Measurements from ENCODE around the gene POLD4.

DNA sequence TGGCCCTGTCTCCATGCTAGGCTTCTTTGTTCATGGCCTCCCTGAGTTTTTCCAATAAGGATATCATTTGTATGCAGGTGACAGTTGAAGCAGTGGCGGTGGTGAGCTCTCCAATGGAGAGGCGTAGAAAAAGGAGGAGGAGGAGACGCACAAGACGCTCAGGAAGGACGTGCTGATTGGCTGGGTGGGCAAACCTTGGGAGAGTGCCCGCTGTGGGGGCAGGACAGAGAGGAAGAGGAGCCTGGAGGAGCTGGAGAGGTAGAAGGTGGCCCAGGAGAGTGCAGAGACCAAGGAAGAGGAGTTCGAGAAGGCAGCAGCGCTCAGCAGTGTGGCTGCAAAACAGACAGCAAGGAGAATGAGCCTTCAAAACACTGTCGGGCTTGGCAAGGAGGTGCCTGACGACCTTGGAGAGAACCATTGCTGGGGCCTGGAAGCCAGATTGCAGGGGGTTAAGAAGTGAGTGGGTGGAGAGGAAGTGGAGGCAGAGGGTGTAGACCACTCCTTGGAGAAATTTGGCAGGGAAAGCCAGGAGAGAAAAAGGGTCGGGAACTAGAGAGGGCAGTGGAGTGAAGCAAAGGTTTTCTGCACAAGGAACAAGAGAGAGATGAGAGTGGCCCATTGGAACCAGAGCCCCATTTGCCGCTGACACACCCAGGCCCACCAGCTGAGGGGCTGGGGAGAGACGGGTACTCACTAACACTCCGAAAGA lies 12.5 kb upstream of the POLD4 start:
- no peak for TF ChIP-seq POLR2A (IDR thresholded peaks at IDR 0.05)
- TF ChIP-seq, protein P1, sequence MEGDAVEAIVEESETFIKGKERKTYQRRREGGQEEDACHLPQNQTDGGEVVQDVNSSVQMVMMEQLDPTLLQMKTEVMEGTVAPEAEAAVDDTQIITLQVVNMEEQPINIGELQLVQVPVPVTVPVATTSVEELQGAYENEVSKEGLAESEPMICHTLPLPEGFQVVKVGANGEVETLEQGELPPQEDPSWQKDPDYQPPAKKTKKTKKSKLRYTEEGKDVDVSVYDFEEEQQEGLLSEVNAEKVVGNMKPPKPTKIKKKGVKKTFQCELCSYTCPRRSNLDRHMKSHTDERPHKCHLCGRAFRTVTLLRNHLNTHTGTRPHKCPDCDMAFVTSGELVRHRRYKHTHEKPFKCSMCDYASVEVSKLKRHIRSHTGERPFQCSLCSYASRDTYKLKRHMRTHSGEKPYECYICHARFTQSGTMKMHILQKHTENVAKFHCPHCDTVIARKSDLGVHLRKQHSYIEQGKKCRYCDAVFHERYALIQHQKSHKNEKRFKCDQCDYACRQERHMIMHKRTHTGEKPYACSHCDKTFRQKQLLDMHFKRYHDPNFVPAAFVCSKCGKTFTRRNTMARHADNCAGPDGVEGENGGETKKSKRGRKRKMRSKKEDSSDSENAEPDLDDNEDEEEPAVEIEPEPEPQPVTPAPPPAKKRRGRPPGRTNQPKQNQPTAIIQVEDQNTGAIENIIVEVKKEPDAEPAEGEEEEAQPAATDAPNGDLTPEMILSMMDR (IDR thresholded peaks at IDR 0.05) = no peak
